ENCODE data around the gene SF3A2.

GRCh38 chr19:2207991-2208860 lies 28.4 kb upstream of the SF3A2 start:
- TF ChIP-seq CTCF (IDR thresholded peaks at IDR 0.05; ENCODE audit: borderline replicate concordance, extremely low read depth, low read length, poor library complexity, severe bottlenecking), result peak; percentile 18
- no peak for TF ChIP-seq EZH2 (IDR thresholded peaks at IDR 0.05; ENCODE audit: borderline replicate concordance, low read depth, low read length, severe bottlenecking)

All from DND-41 (cell line).